IMR-90 (cell line): Measurements from ENCODE around the gene ZKSCAN4.

Experiments
- BHLHE40 ChIP-seq: fragments of 150-350 bp; IDR thresholded peaks from 2 replicates; pipeline ENCODE4 v1.6.1; 2016; ENCODE audit warnings: mild to moderate bottlenecking, low read depth, low read length
- CEBPB ChIP-seq: IDR thresholded peaks from 2 replicates; pipeline ENCODE4 v1.6.1; 2012; ENCODE audit warnings: low read depth, low read length, improper control_type of control experiment
- CTCF ChIP-seq: conservative IDR thresholded peaks from 2 replicates; pipeline ENCODE4 v1.5.1; 2012; ENCODE audit warnings: mild to moderate bottlenecking, low read depth, low read length, improper control_type of control experiment
- FOS ChIP-seq: fragments of 150-350 bp; IDR thresholded peaks from 2 replicates; pipeline ENCODE4 v1.6.1; 2016; ENCODE audit warnings: low read depth, low read length
- MAZ ChIP-seq: IDR thresholded peaks from 2 replicates; pipeline ENCODE4 v1.6.1; 2012; ENCODE audit warnings: low read depth, mild to moderate bottlenecking, low read length, improper control_type of control experiment, moderate library complexity, borderline replicate concordance
- POLR2A ChIP-seq: IDR thresholded peaks from 2 replicates; pipeline ENCODE4 v1.6.1; 2012; ENCODE audit warnings: mild to moderate bottlenecking, low read depth, low read length
- SMC3 ChIP-seq: fragments of 150-350 bp; IDR thresholded peaks from 2 replicates; pipeline ENCODE4 v1.6.1; 2016; ENCODE audit warnings: low read depth, mild to moderate bottlenecking, antibody characterized with exemption, low read length, moderate library complexity

- TF ChIP-seq CTCF, result no peak
- TF ChIP-seq SMC3, result no peak
- TF ChIP-seq FOS, result no peak
- no peak for TF ChIP-seq POLR2A
- TF ChIP-seq BHLHE40, result no peak
- no peak for TF ChIP-seq MAZ
- no peak for TF ChIP-seq CEBPB
Observed at GRCh38 chr6:28264834-28265401, 12.8 kb upstream of the ZKSCAN4 start.
